DOHH2 (cell line): Measurements from ENCODE around the gene REG1B.

Experiments used
- EZH2phosphoT487 ChIP-seq: fragments of 200-600 bp; sonication (generic); IDR thresholded peaks from 2 replicates; pipeline ENCODE4 v1.6.1; 2017; ENCODE audit warnings: borderline replicate concordance, mild to moderate bottlenecking, antibody characterized with exemption, low read length, moderate library complexity, mixed read lengths
- TF ChIP-seq, protein P1 (sequence below): fragments of 200-600 bp; sonication (generic); IDR thresholded peaks from one replicate; pipeline ENCODE4 v1.5.1; 2014; ENCODE audit warnings: antibody characterized with exemption, mild to moderate bottlenecking, low read depth, low read length; ENCODE audit not compliant: poor library complexity, severe bottlenecking

DNA sequence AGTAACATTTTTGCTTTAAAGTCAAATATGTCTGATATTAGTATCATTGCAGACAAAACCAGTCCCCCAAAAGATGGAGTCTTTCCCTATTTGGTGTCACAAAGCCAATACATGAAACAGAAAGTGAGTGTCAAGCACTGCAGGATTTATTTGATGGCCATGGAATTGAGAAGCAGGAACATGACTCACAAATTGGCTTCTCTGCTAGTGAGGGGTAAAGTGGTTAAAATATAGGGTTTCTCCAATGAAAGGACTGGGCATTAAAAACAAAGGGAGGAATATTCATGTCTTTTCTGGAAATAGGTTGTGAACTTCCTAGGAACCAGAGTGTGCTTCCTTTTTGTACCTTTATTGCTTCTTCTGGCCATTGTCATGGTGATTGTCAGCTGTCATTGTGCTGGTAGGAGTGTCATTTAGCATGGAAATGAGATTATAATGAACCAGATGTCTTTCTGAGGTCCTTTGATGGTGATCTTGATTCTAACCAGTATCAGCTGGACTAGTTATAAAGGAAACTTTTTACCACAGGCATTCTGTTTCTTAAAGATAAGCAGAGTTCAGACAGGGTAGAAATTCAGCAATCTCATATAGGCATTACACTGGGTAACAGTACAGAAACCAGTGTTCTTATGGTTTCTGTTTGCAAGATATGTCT is 4.1 kb downstream of the REG1B start:
- TF ChIP-seq, protein P1, sequence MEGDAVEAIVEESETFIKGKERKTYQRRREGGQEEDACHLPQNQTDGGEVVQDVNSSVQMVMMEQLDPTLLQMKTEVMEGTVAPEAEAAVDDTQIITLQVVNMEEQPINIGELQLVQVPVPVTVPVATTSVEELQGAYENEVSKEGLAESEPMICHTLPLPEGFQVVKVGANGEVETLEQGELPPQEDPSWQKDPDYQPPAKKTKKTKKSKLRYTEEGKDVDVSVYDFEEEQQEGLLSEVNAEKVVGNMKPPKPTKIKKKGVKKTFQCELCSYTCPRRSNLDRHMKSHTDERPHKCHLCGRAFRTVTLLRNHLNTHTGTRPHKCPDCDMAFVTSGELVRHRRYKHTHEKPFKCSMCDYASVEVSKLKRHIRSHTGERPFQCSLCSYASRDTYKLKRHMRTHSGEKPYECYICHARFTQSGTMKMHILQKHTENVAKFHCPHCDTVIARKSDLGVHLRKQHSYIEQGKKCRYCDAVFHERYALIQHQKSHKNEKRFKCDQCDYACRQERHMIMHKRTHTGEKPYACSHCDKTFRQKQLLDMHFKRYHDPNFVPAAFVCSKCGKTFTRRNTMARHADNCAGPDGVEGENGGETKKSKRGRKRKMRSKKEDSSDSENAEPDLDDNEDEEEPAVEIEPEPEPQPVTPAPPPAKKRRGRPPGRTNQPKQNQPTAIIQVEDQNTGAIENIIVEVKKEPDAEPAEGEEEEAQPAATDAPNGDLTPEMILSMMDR = no peak
- no peak for TF ChIP-seq EZH2phosphoT487
